HFF-Myc (cell line): Measurements from ENCODE around the gene SAMD4B.
A peak's percentile ranks its signal among the peaks of the same experiment; 100 is the strongest.

Experiments used
- DNase-seq: peaks from one replicate; pipeline ENCODE4 v3.0.0-alpha.2; 2011; ENCODE audit warnings: low read depth; ENCODE audit errors: extremely low read depth
- H3K4me3 ChIP-seq: replicated peaks from 2 replicates; pipeline ENCODE4 v1.5.1; 2011; ENCODE audit warnings: low read depth, mild to moderate bottlenecking, control low read depth, low read length
- CTCF ChIP-seq: IDR thresholded peaks from 2 replicates; pipeline ENCODE4 v1.5.1; 2012; ENCODE audit warnings: mild to moderate bottlenecking, low read depth, low read length, control low read depth; ENCODE audit errors: missing control alignments

Gene SAMD4B

GRCh38 chr19:39428283-39429112, 86.3 kb downstream of the SAMD4B start:
- no peak for TF ChIP-seq CTCF
- no peak overlapping the region; the same call in 1 of the 2 replicates for H3K4me3 ChIP-seq
- DNase-seq = no peak

- H3K4me3 ChIP-seq = no peak overlapping the region
- DNase-seq = peak; percentile 83
- no peak for TF ChIP-seq CTCF
These were observed 88.7 kb downstream of the SAMD4B start for GRCh38 chr19:39430675-39431593.

- H3K4me3 ChIP-seq = no peak overlapping the region
- DNase-seq = no peak
- TF ChIP-seq CTCF = no peak
These were observed 90.4 kb downstream of the SAMD4B start for GRCh38 chr19:39432677-39433025.

- no peak for TF ChIP-seq CTCF
- H3K4me3 ChIP-seq = peak overlapping the region; percentile 94
- DNase-seq = no peak
These were observed 91.4 kb downstream of the SAMD4B start for GRCh38 chr19:39433480-39434079.

- TF ChIP-seq CTCF = no peak
- peak overlapping the region; percentile 94 for H3K4me3 ChIP-seq
These were observed 92.2 kb downstream of the SAMD4B start for GRCh38 chr19:39434123-39435076.

More at GRCh38 chr19:39434123-39435076, 92.2 kb downstream of the SAMD4B start:
- DNase-seq = no peak
